GM20000 (cell line): Measurements from ENCODE around the gene IL6R.

Experiments used
- DNase-seq: peaks from one replicate; pipeline ENCODE4 v3.0.0; 2012; ENCODE audit warnings: low spot score
- TF ChIP-seq, protein P1 (sequence below): IDR thresholded peaks from 2 replicates; pipeline ENCODE4 v1.5.1; 2012; ENCODE audit warnings: mild to moderate bottlenecking, control low read depth; ENCODE audit errors: extremely low read depth, missing control alignments

Gene IL6R

DNA sequence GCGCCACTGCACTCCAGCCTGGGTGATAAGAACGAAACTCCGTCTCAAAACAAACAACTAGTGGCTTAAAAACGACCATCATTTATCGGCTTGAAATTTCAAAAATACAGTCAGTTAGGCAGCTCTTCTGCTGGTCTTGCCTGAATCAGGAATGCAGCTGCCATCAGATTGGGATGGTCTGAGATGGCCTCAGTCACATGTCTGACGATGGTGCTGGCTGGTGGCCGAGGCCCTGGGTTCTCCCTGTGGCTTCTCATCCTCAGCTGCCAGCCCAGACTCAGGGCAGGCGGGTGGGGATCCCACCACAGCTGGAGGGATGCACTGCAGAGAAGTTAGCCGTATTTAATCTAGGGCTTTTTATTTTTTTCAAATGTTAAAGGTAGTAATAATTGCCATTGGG is 31.3 kb downstream of the IL6R start:
- DNase-seq: no peak
- TF ChIP-seq, protein P1, sequence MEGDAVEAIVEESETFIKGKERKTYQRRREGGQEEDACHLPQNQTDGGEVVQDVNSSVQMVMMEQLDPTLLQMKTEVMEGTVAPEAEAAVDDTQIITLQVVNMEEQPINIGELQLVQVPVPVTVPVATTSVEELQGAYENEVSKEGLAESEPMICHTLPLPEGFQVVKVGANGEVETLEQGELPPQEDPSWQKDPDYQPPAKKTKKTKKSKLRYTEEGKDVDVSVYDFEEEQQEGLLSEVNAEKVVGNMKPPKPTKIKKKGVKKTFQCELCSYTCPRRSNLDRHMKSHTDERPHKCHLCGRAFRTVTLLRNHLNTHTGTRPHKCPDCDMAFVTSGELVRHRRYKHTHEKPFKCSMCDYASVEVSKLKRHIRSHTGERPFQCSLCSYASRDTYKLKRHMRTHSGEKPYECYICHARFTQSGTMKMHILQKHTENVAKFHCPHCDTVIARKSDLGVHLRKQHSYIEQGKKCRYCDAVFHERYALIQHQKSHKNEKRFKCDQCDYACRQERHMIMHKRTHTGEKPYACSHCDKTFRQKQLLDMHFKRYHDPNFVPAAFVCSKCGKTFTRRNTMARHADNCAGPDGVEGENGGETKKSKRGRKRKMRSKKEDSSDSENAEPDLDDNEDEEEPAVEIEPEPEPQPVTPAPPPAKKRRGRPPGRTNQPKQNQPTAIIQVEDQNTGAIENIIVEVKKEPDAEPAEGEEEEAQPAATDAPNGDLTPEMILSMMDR: no peak

DNA sequence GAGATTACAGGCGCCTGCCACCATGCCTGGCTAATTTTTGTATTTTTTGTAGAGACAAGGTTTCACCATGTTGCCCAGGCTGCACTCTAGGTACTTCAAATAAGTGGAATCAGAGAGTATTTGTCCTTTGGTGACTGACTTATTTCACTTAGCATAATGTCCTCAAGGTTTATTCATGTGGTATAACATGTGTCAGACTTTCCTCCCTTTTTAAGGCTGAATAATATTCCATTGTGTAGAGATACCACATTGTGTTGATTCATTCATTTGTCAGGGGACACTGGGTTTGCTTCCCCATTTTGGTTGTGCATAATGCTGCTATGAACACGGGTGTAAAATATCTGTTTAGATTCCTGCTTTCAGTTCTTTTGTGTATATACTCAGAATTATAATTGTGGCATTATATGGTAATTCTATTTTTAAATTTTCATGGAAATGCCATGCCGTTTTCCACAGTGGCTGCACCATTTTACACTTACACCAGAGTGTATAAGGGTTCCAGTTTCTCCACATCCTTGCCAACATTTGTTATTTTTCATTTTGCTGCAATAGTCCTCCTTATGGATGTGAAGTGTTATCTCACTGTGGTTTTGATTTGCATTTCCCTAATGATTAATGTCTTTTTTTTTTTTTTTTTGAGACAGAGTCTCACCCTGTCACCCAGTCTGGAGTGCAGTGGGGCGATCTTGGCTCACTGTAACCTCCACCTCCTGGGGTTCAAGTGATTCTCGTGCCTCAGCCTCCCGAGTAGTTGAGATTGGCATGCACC is 35.1 kb downstream of the IL6R start:
- DNase-seq: no peak
- TF ChIP-seq, protein P1: no peak

DNA sequence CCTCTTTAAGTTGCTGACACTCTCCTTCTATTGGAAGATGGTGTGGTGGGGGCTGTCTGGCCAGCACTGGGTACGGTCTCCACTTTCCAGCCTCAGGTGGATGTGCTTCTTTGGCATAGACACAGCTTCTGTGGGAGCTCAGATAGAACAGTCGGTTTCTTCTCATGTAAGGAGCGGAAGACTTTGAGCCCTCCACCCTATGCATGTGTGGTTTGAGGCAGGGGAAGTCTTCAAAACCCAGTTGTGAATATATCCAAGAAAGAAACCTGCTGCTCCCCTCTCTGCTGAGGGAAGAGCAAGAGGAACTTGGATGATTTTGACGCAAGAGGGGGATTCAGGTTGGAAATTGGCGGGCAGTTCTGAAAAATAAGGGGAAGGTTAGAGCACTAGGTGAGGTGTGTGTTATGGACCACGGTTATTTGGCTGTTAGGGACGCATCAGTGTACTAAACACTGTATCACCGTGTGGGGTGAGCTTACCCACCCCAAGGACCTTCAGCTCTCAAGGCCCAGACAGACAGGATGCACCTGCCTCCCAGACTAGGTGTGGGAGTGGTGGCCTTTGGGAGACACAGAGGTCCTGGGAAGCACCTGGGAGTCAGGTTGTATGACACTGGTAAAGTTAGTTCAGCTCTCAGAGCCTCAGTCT is 36.2 kb downstream of the IL6R start:
- DNase-seq: no peak
- TF ChIP-seq, protein P1: no peak

DNA sequence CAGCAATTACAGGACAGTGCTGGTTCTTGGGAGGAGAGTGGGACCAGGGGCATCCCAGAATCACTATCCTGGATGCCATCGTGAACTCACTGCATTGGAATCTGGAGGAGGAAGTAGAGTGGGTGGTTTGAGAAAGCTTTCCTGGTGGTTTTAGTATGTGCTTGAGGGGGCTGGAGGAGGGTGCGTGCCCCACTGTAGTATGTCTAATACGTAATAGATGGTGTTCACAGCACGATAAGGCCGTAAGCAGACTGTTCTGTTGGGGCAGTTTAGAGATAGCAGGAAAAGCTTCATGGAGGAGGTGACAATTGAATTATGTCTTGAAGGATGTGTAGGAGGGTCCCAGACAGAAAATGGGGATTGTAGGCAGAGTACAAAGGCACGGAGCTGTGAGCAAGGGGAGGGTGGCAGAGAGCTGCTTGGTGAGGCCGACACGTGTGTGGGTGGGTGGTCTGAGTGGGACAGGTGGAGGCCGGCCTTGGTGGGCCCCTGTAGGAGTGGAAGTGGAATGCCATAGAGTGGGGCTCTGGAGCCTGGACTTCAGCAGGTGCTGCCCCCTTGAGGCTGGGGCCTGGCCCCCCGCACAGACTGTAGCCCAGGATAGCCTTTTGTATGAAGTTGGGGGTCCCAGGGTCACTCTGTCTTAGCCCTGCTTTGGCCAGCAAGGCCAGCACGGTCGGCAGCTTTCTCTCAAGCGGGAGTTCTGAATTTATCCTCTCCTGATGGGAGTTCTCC is 37.0 kb downstream of the IL6R start:
- DNase-seq: peak; percentile 35
- TF ChIP-seq, protein P1: peak; percentile 43

DNA sequence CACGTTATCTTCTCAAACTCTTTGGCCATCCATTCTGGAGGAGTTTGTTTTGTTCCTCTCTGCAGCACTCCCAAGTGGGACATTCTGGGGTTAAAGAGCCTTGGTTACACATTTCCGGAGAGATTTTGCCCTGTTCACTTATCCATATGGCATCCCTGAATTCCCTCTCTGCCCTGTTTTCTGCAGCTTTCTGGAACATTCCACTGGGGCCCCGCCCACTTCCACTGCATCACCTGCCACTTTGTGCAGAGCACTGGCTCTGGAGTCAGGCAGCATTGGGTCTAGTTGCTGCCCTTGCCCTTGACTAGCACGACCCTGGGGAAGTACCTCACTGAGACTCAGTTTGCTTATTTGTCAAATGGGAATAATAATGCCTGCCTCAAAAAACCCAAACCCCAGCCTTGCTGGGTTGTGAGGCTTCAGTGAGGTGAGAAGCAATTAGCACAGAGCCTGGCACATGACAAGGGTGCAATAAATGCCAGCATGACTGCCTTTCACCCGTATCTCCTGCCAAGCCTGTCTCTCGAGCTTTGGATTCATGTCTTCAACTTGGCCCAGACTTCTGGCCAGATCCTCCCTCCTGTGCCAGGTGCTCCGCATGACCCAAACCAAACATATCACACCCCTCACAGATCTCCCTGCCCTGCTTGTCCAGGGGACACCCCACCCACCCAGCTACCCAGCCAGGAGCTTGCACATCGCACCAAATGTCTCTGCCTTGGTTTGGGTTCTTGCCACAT is 38.3 kb downstream of the IL6R start:
- TF ChIP-seq, protein P1: no peak
- no peak for DNase-seq

DNA sequence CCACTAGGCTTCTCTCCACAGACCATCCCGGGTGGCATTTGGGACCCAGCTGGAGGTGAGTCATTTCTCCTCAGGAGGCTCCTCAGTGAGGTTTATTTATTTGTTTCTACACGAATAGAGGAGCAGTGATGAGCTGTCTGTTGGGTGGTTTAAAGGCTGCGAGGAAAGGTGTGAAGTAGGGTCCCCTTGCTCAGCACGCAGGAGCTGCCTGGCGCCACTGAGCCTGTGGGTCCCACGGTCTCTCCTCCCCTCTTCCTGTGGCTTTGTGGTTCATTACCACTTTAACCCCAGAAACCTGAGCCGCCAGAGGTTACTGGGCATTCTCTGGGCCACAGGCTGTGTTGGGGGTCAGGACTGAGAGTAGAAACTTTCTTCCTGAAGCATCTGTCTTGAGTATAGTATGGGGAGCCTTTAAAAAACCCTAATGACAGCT is 39.9 kb downstream of the IL6R start:
- DNase-seq: peak; percentile 63
- TF ChIP-seq, protein P1: no peak
